ENCODE measurements around the gene NANS. TPM values are rescaled to one million over a fixed set of nuclear protein-coding genes. Genes with fewer than 3 reads are reported as not detected.
"Not testable (repeated sequence)": the region's sequence is repeated elsewhere in the genome, so short reads cannot be mapped to it uniquely, and the experiment has no call there.

NANS gene, protein sequence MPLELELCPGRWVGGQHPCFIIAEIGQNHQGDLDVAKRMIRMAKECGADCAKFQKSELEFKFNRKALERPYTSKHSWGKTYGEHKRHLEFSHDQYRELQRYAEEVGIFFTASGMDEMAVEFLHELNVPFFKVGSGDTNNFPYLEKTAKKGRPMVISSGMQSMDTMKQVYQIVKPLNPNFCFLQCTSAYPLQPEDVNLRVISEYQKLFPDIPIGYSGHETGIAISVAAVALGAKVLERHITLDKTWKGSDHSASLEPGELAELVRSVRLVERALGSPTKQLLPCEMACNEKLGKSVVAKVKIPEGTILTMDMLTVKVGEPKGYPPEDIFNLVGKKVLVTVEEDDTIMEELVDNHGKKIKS
- polyA plus RNA-seq (ENCODE audit: insufficient read length in 3 of 3) = 10 to 100 TPM; 37.8 to 44.7 (median 40.8) TPM

DNA sequence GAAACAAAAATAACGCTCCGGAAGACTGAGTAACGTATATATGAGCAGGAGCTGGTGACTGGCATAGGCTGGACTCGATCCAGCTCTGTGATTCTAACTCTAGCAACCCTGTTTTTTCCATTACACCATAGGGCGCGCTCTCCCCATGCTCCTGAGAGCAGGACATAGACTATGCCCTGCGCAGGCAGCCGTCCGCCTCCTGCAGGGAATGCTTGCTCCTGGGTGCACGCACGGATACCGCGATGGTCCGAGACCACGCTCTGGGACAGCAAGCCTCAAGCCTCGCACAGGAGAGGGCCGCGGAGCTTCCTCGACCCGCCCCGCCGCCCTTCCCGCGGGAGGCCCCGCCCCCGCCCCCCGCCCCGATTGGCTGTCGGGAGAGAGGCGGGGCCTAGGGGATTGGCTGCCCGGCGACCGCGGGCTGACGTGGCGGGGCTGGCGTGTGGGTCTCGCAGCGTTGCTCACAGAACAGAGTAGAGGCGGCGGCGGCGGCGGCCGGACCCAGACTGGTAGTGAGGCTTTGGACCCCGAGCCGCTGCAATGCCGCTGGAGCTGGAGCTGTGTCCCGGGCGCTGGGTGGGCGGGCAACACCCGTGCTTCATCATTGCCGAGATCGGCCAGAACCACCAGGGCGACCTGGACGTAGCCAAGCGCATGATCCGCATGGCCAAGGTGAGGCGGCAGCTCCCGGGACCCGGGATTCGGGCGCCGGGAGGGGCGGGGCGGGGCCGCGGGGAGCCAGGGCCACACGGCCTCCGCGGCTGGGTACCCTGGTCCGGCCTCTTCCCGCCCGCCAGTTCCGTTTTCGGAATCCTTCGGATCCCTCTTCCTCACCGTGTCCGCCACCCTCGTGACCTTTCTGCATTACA is at the start of gene NANS:
NANS (plus strand) TSS at position 464 of the 869 bp plus-strand sequence; CDS start at position 541, 77 bp downstream.
- peak; percentile 56 to 78 (median 69) for DNase-seq (ENCODE audit: low read depth in 3 of 3, low spot score in 2 of 3)

DNA sequence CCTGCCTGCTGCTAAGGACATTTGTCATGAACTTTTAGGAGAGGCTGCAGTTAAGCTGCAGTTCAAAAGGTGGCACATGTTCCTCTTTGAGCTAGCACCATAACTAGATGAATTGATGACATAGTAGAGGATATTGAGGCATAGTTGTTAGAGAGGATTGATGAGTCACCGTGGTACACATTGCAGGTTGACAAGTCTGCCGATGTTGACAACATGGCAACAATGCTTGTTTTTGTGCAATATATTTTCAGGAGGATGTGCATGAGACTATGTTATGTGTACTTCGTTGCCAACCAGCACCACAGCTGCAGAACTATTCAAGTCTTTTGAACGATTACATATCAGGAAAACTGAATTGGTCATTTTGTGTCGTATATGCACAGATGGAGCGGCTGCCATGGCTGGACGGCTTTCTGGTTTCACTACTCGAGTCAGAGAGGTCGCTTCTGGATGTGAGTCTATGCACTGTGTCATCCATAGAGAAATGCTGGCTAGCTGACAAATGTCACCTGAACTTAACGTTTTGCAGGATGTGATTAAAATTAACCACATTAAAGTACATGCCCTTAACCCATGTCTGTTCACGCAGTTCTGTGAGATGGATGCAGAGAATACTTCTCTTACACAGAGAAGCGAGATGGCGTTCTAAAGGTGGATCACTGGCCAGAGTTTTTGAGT is 49.1 kb upstream of the NANS start:
- no peak for DNase-seq (ENCODE audit: low read depth in 3 of 3, low spot score in 2 of 3)

DNA sequence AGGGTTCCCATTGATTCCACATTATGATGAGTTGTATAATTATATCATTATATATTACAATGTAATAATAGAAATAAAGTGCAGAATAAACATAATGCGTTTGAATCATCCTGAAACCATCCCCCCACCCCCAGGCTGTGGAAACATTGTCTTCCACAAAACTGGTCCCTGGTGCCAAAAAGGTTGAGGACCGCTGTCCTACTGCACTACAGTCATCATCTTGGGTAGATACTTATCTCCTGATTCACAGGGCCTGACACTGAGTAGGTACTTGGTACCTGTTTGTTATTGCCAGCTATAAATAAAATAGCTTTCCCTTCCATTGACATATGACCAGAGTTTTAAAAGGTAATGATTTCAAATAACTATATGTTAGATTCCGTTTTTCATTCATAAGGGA is 47.8 kb upstream of the NANS start:
- DNase-seq (ENCODE audit: low read depth in 3 of 3, low spot score in 2 of 3) = no peak

DNA sequence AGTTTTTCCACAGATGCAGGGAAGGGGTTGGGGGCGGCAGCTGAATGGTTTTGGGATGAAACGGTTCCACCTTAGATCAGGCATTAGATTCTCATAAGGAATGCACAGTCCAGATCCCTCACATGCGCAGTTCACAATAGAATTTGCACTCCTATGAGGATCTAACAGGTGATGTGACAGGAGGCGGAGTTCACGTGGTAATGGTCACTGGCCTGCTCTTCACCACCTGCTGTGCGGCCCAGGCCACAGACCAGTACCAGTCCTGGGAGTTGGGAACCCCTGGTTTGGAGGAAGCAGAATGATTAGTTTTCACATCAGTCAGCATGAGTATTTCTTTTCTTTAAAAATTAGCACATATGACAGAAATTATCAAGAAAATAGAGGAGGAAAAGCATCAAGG is 47.1 kb upstream of the NANS start:
- DNase-seq (ENCODE audit: low read depth in 3 of 3, low spot score in 2 of 3) = no peak

DNA sequence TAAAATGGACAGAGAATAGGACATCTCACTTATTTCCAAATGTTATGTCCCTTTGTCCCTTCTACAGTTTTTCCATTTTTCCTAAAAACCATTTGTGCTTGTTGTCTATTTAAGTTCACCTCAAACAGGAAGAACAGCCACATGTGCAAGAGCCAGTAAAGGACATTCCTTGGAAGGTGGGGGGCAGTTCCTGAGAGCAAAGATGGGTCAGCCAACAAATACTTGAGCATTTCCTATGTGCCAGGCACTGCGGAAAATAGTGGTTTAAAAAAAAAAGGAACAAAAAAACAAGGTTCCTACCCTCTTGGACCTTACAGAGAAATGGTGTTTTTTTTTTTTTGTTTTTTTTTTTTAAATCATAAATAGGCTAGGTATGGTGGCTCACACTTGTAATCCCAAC is 46.6 kb upstream of the NANS start:
- no peak for DNase-seq (ENCODE audit: low read depth in 3 of 3, low spot score in 2 of 3)

DNA sequence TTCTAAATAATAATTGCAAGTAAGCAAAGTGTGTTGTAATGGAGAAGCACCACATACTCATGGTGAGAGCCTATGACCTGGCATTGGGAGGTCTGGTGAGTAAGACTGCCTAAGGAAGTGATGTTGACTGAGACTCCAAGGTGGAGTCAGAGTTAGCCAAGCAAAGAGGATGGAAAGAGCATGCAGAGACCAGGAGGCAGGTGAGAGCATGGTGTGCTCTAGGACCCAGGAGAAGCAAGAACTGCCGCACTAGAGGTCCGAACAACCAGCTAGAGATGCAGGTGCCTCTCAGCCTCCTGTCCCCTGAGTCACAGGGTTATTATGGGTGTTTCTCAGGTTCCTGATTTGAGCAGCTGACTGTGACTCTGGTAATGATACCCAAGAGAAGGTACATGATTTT is 46.1 kb upstream of the NANS start:
- DNase-seq (ENCODE audit: low read depth in 3 of 3, low spot score in 2 of 3) = no peak

DNA sequence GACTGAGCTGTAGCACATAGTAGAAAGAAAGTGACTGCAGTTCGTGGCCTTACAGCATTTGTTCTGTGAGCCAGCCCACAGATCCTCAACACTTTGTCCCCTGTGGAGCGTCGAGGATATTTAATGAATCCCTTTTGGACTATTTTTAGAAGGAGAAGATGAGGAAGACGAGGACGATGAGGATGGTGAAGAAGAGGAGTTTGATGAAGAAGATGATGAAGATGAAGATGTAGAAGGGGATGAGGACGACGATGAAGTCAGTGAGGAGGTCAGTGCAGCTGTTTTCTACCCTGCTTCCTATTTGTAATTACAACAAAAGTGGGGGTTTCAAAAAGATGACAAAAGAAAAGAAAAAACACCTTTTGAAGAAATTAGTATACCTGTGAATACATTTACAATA is 45.4 kb upstream of the NANS start:
- no peak for DNase-seq (ENCODE audit: low read depth in 3 of 3, low spot score in 2 of 3)

DNA sequence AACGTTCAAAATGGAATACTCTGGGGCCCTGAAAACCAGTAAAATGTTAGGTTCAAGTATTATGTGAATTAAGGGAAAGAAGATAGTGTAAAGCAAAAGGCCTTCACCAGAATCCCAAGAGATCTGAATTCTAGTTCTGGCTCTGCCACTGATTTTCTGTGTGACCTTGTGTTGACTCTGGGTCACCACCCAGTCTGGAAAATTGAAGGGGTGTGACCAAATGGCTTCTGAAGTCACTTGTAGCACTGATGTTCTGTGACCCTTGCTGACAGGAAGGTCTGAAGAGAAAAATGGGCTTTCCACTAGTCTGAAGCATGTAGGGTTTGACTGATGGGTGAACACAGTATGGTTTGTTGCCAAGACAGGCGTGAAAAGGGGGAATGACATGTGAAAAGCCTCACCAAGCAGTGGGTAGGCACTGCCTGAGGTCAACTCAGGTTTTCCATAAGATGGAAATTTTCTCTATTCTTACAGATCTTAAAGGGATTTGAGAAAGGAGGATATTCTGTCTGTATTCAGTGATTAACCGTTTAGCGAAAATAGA is 40.3 kb upstream of the NANS start:
- DNase-seq (ENCODE audit: low read depth in 3 of 3, low spot score in 2 of 3) = no peak

DNA sequence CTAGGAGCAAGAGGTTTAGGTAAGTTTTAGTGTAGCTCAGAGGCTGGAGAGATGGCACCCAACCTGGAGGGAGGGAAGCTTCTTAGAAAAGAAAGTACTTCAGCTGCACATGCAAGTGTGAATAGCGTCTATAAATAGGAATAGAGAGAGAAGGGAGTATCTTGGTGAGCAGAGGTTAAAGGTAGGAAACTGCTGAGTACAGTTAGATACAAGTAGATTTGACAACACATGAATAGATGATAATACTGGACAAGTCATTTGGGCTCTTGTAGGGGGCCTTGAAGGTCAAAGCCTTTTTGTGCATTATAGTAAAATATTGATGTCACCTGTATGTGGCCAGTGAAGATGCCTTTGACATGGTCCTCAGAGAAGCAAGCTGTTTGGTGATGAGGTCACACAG is 39.2 kb upstream of the NANS start:
- DNase-seq (ENCODE audit: low read depth in 3 of 3, low spot score in 2 of 3) = no peak

DNA sequence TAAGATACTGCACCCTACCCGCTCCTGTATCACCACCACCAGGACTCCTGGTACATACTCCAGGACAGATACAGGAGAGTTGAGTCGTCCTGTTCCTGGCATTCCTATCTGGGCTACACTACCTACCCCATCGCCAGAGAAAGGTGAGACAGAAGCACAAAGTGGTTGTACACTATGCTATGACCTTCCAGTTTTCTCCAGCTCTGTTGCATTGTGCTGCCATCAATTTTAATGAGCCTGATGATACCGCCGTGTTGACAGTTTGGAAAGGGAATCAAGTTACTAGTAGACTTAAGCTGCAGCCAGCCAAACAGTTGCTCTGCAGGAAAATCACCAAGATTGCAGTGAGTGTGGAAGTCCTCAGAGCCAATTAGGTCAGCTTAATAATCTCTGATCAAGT is 38.2 kb upstream of the NANS start:
- no peak for DNase-seq (ENCODE audit: low read depth in 3 of 3, low spot score in 2 of 3)

DNA sequence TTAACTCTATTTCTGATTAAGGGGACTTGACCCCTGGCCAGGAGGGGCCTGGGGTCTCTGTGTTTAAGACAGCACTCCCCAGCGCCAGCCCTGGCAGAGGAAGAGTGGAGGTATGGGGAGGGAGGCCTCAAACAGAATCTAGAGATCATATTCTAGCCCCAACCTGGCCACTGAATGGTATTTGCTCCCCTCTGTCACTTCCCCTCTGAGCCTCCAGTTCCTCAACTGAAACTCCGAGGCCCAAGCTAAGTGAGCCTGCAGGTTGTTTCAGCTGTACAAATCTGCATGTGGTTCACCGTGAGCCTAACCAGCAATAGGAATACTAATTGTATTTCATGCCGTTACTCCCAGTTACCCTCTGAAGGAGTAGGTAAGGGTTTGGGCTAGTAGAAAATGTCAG is 37.4 kb upstream of the NANS start:
- no peak for DNase-seq (ENCODE audit: low read depth in 3 of 3, low spot score in 2 of 3)

DNA sequence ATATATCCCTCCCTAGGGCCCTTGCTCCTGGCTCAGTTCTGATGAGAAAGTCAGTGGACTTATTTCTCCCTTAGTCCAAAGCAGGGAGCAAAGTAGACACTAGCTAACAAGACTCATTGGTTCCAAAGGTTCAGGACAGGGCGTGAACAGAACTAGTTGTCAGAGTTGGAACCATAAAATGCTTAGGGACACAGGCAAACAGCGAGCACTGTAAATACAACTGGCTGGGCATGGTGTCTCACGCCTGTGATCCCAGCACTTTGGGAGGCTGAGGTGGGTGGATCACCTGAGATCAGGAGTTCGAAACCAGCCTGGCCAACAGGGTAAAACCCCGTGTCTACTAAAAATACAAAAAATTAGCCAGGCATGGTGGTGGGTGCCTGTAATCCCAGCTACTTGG is 36.7 kb upstream of the NANS start:
- not testable (repeated sequence) for DNase-seq (ENCODE audit: low read depth in 3 of 3, low spot score in 2 of 3)

DNA sequence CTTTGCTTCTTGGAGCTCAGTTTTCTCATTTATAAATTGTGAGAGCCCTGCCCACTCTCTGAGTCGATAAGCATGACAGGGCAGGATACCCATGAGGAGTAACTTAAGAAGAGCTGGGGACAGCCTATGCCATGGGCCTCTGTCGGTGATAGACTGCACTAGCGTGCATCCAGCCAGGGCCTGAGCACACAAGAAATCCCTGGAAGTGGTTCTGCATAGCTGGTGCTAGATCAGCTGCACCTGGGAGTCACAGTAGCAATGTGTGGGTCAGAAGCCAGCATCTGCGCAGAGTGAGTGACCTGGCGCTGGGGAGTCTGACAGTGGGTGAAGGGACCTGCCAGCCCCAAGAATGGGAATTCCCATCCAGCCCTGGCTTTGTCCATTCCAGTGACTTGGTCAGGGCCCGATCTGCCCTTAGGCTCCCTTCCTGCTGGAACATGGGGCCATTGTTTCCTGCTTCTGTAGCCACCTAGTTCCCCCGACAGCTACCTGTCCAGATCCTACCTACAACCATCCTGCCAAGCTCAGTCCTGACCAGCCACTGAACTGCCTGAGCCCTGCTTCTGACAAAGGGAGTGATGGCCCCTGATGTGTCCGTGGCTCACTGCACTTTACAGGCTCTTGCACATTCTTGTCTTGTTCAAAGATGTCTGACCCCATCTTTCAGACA is 35.9 kb upstream of the NANS start:
- no peak for DNase-seq (ENCODE audit: low read depth in 3 of 3, low spot score in 2 of 3)

DNA sequence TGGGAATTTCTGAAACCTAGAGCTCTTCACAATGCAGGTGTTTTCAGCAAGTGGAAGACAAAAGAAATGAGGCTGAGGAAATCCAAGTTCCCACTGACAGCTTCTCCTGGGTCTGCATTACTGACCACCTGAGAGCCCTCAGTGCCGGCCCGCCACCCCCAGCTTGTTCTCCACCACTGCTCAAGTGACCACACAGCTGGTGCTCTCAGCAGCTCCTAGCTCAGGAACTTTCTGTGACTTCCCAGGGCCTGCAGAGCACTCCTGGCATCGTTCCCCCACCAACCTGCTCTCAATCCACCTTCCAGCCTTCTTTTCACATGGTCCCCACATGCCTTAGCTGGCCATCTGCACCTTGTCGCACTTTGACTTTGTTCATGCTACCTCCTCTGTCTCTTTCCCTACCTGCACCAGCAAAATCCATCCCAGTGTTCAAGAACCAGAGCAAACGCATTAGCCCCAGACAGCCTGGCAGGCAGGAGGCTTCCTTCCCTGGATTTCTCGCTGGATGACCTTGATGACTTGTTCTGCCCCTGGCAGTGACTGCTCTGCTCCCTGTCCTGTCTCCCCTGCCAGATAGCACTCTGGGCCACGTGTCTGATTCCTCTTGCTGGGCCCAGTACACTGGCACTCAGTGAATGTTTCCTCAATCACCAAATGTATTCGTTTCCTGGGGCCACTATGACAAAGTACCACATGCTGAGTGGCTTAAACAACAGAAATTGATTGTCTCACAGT is 35.1 kb upstream of the NANS start:
- DNase-seq (ENCODE audit: low read depth in 3 of 3, low spot score in 2 of 3) = no peak

DNA sequence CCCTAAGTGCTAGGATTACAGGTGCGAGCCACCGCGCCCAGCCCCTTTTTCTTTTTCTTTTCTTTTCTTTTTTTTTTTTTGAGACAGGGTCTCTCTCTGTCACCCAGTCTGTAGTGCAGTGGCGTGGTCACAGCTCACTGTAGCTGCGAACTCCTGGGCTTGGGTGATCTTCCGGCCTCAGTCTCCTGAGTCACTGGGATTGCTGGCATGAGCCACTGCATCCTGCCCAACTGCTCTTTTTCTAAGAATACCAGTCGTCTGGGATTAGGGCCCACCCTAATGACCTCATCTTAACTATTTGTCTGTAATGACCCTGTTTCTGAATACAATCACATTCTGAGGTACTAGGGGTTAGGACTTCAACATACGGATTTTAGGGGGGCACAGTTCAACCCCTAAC is 34.1 kb upstream of the NANS start:
- DNase-seq (ENCODE audit: low read depth in 3 of 3, low spot score in 2 of 3) = no peak

DNA sequence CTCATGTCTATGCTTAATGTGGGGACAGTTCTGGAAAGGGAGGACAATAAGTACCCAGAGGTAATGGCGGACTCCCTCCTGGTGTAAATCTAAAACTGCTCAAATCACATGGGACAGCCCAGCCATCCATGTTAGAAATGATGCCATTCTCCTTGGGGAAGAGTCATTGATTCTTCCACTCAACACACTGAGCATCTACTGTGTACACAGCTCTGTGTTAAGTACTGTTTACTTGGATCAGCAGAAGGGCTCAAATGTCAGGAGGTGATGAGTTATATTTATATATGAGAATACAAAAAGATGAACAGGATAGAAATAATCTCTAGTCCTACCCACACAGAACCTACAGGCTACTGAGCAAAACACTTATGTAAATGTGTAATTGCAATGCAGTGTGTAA is 31.8 kb upstream of the NANS start:
- DNase-seq (ENCODE audit: low read depth in 3 of 3, low spot score in 2 of 3) = no peak

DNA sequence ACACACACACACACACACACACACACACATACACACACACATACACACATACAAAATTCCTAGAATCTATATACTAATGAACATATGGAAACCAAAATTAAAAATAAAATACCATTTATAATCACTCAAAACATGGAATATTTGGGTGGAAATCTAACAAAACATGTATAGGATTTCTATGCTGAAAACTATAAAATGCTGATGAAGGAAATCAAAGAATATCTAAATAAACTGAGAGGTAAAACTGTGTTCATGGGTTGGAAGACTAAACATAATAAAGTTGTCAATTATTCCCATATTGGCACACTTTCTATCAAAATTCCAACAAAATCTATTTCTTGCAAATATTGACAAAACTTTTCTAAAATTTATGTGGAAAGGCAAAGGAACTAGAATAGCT is 25.4 kb upstream of the NANS start:
- no peak for DNase-seq (ENCODE audit: low read depth in 3 of 3, low spot score in 2 of 3)

DNA sequence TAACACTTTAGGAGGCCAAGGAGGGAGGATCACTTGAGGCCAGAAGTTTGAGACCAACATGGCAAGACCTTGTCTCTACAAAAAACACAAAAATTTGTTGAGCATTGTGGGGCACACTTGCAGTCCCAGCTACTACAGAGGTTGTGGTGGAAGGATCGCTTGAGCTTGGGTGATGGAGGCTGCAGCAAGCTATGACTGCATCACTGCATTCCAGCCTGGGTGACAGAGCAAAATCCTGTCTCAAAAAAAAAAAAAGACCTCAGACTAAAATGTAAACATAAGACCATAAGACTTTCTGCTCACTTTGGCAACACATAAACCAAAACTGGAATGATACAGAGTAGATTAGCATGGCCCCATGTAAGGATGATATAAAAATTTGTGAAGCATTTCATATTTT is 24.6 kb upstream of the NANS start:
- no peak for DNase-seq (ENCODE audit: low read depth in 3 of 3, low spot score in 2 of 3)

DNA sequence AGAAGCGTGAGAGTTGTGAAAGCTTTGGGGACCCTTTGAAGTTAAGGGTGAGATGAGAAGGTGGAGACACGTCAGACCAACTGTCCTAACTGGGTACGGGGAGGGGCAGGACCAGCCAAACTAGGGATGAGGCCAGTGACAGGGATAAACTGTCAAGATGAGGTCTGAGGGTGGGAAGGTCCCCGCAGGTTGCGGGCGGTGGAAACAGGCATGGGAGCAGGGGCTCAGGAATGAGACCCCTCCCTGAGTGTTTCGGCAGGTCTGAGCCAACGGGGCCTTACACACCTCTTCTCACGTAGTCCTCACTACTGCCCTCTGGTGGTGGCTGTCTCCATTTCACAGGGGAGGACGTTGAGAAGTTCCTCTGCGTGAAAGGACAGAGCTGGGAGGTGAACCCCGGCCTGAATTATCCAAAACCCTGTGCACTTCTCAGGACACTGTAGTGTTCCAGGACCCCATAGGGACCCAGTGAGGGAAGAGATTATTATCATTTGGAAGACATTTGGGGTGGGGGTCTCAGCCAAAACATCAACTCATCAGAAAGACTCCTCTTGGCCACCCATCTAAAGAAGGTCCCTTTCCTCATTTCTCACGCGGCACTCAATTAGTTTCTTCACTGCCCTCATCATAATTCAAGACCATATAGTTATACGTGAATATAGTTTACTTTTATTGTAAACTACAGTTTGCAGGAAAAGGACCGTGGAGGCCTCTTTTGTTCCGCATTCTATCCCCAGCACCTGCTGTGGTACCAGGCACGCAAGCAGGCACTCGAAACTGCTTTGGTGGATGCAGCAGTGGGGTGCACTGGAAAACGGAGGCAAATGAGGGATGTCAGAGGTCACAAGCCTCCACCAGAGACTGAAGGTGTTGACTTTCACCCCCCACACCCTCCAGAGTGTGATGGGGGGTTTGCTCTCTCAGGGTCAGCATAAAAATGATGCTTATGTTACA is 21.7 kb upstream of the NANS start:
- DNase-seq (ENCODE audit: low read depth in 3 of 3, low spot score in 2 of 3) = peak; percentile 38 to 48 (median 47)
